Left ventricle myocardium superior (tissue), 1 donor: ENCODE data around the gene ZNF724. TPM values are rescaled to one million over a fixed set of nuclear protein-coding genes. Genes with fewer than 3 reads are reported as not detected.
A peak's percentile ranks its signal among the peaks of the same experiment; 100 is the strongest.
"Not testable (repeated sequence)": the region's sequence is repeated elsewhere in the genome, so short reads cannot be mapped to it uniquely, and the experiment has no call there.

ENCODE experiments used
- ATAC-seq: fragments of 200-7000 bp; cut with Tn5 transposase; one replicate; pipeline ENCODE4 v1.9.1; 2020; ENCODE audit warnings: mild to moderate bottlenecking, moderate library complexity
- DNase-seq: peaks from one replicate; pipeline ENCODE4 v3.0.0-alpha.2; 2020
- intact Hi-C: fragments of 100-400 bp; cut with micrococcal nuclease; formaldehyde crosslinking; loops from one replicate; pipeline ENCODE4 v1.11.0; 2022
- long read RNA-seq: library from polyadenylated mRNA; unstranded; transcript quantifications from one replicate; pipeline ENCODE4 v2.0.0, GENCODE V29; 2021
- total RNA-seq: library from RNA; stranded (reverse); fragmentation: NEBNext Ultra II Directional; extraction: Animal tissue kit (Norgen Biotek cat#: 25700); gene quantifications from one replicate; pipeline ENCODE4 v1.2.1, GENCODE V29; 2021
- donor health status: DM: no; HTN: yes; CAD: no; lungs with severe emphysema.

Gene ZNF724
- total RNA-seq: 1.1 TPM
- long read RNA-seq: 0 reads

DNA sequence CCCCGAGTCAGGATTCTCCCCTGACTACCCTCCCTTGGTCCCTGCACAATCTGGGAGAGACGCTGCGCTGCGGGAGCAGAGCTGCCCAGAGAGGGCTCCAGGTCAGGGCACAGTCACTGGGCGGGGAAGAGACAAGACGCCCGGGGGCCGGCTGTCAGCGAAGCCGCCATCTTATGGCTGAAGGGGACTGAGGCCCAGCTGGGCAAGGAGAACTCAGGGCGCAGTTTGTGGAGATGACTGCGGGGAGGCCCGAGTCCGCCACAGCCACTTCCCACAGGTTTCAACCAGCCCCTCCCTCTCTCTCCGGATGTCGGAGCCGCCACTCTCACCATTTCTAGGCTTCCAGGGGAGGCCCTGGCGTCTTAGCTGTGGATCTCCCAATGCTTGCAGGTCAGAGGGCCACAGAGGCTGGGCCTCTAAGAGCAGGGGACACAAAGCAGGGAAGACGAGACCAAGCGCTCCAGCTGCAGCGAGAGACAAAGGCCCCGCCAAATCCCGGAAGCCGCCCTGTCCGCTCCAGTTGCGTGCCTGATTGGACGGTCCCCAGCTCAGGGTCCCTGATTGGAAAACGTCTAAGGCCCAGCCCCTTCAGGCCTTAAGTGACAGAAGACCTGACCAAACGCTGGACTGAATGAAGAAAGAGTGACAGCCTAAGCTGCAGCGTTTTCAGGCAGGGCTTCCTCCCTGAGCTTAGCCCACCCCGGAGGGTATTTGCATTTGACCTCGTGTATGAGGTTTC lies at the start of gene ZNF724:
ZNF724 (minus strand) TSS at position 484 of the 739 bp plus-strand sequence; CDS start at position 332, 152 bp downstream.
- DNase-seq: peak; percentile 93
- ATAC-seq: peak; percentile 100
- intact Hi-C loops: no loop called here

DNA sequence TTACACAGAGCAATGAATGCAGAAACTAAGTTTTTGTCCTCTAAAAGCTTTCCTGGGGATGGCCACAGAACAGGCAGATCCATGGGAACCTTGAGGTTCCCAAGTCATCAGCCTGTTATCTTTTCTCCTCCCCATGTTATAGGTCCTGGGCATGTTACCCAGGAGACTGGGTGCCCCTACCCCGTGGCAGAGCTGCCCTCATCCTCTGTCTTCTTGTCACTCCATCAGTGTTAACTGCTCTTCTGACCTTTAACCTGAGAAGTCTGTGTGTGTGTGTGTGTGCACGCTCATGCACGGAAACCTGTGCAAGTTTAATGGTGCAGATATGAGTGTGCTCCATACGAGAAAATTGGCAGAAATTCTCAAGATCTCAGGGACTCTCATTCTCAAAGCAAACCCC lies 43.9 kb upstream of the ZNF724 start:
- ATAC-seq: no peak
- no peak for DNase-seq
- intact Hi-C loops: no loop called here

DNA sequence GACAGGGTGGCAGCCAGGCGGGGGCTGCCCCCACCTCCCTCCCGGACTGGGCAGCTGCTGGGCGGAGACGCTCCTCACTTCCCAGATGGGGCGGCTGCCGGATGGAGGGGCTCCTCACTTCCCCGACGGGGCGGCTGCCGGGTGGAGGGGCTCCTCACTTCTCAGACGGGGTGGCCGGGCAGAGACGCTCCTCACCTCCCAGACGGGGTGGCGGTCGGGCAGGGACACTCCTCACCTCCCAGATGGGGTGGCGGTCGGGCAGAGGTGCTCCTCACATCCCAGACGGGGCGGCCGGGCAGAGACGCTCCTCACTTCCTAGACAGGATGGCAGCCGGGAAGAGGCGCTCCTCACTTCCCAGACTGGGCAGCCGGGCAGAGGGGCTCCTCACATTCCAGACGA lies 39.8 kb upstream of the ZNF724 start:
- intact Hi-C loops, DNase-seq, ATAC-seq: not testable (repeated sequence)

DNA sequence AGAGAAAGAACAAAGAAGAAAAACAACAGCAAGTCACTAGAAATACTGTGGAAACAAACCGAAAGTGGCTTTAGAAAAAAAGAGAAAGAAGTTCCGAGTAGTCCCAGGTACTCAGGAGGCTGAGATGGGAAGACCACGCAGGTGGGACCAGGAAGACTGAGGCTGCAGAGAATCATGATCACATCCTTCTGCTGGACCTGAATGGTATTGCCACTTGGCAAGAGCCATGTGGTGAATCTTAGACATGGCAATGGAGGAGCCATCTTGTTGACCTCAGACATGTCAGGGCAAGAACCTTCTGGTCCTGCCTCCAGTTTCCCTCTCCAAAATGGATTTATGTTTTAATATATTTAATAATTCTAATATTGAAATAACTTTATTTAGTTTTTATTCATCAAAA lies 37.4 kb upstream of the ZNF724 start:
- ATAC-seq (no peak), DNase-seq (no peak)
- intact Hi-C loops: no loop called here

DNA sequence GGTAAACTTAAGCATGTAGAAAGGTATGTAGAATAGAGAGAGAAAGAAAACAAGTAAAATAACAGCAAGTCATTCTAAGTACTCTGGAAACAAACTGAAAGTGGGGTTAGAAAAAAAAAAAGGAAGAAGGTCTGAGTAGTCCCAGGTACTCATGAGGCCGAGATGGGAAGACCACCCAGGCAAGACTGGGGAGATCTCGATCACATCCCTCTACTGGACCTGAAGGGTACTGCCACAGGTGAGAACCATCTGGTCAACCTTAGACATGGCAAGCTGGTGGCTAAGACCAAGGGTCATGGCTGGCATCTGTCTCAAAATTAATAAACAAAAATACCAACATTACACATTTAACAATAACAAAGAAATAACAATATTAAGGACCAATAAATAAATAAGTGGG lies 36.3 kb upstream of the ZNF724 start:
- intact Hi-C loops: no loop called here
- ATAC-seq: no peak
- no peak for DNase-seq

DNA sequence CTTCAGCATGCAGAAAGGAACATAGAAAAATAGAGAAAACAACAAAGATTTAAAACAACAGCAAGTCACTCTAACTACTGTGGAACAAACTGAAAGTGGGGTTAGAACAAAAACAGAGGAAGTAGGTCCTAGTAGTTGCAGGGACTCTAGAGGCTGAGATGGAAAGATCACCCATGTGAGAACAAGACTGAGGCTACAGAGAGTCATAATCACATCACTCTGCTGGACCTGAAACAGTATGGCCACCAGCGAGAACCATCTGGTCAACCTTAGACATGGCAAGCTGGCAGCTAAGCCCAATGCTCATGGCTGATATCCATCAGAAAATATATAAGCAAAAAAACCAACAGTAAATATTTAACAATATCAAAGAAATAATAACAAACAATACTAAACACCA lies 35.8 kb upstream of the ZNF724 start:
- ATAC-seq (no peak), DNase-seq (no peak)
- intact Hi-C loops: no loop called here

DNA sequence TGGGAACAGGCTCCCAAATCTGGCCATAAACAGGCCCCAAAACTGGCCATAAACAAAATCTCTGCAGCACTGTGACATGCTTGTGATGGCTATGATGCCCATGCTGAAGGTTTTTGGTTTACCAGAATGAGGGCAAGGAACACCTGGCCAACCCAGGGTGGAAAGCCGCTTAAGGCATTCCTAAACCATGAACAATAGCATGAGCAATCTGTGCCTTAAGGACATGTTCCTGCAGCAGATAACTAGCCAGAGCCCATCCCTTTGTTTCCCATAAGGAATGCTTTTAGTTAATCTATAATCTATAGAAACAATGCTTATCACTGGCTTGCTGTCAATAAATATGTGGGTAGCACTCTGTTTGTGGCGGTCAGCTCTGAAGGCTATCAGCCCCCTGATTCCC lies 35.1 kb upstream of the ZNF724 start:
- DNase-seq, ATAC-seq, intact Hi-C loops: not testable (repeated sequence)

DNA sequence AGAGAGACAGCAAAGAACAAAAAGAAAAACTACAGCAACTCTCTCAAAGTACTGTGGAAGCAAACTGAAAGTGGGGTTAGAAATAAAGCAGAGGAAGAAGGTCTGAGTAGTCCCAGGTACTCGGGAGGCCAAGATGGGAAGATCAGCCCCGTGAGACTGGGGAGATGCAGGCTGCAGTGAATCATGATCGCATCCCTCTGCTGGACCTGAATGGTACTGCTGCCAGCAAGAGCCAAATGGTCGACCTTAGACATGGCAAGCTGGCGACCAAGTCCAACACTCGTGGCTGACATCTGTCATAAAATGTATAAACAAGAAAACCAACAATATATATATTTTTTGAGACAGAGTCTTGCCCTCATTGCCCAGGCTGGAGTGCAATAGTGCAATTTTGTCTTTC lies 33.7 kb upstream of the ZNF724 start:
- peak; percentile 61 for ATAC-seq
- peak; percentile 43 for DNase-seq
- intact Hi-C loops: no loop called here

DNA sequence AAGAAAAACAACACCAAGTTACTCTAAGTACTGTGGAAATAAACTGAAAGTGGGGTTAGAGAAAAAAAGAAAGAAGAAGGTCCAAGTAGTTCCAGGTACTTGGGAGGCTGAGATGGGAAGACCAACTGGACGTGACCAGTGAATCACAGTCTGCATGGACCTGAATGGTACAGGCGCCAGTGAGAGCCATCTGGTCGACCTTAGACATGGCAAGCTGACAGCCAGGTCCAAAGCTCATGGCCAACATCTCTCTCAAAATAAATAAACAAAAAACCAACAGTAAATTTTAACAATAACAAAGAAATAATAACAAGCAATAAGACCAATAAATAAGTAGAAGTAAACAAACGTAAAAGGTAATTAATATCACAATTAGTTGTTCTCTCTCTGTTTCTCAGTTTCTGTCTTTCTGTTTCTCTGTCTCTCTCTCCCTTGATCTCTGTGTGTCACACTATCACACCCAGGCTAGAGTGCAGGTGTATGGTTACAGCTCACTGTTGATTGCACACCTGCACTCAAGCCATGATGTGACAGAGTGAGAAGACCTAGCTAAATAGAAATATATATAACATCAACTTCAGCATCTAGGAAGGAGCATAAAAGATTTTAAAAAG lies 31.6 kb upstream of the ZNF724 start:
- ATAC-seq: no peak
- intact Hi-C loops: no loop called here
- DNase-seq: no peak

DNA sequence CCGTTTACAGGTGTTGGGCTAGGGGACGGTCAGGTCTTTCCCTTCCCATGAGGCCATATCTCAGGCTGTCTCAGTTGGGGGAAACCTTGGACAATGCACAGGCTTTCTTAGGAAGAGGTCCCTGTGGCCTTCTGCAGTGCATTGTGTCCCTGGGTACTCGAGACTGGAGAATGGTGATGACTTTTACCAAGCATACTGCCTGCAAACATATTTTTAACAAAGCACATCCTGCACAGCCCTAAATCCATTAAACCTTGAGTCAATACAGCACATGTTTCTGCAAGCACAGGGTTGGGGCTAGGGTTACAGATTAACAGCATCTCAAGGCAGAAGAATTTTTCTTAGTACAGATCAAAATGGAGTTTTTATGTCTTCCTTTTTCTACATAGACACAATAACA lies 27.9 kb upstream of the ZNF724 start:
- DNase-seq, ATAC-seq, intact Hi-C loops: not testable (repeated sequence)

DNA sequence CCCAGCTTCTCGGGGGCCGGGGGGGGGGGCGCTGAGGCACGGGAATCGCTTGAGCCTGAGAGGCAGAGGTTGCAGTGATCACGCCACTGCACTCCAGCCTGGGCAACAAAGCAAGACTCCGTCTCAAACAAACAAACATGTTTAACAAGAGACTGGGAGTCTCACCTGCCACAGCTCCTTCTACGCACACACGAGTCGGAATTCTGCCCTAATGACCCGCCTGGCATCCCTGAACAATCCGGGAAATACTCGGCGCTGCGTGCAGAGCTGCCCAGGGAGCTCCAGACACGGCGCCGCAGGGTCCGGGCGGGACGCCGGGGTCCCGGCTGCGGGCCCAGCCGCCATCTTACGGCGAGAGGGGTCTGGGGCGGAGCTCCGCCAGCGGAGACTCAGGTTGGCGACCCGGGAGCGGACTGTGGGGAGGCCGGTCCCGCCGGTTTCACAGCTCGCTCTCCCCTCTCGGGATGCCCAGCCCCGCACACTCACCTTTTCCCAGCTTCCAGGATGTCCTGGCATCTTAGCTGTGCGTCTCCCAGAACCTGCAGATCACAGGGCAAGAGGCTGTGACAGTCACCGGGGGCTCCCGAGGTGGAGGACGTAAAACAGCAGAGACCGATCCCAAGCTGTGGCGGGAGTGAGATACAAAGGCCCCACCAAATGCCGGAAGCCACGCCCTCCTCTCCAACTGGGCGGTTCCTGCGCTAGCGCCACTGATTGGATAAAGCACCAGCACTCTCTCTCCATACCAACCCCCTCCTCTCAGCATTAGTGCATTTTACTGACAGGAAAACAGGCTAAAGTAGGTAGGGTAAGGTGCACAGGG lies 23.6 kb upstream of the ZNF724 start:
- ATAC-seq: peak; percentile 100
- intact Hi-C loops: no loop called here
- peak; percentile 93 for DNase-seq

DNA sequence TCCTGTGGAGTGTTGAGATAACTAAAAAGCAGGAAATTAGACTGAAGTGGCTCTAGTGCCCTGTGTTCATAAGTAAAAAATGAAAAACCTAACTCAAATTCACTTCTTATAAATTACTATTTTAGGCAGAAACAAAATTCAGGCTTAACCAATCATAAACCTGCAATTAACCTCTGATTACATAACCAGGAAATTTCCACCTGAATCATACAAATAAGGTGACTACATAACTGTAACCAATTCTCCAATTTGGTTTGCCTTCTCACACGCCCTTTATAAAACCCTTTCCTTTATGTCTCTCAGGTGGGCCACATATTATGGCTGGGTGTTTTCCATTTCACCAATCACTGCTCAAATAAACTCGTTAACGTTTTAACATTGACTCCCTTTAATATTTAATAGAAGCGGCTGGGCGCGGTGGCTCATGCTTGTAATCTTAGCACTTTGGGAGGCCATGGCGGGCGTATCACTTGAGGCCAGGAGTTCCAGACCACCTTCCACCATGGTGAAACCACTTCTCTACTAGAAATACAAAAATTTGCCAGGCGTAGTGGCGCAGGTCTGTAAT lies 22.9 kb upstream of the ZNF724 start:
- DNase-seq: no peak
- no peak for ATAC-seq
- intact Hi-C loops: no loop called here

DNA sequence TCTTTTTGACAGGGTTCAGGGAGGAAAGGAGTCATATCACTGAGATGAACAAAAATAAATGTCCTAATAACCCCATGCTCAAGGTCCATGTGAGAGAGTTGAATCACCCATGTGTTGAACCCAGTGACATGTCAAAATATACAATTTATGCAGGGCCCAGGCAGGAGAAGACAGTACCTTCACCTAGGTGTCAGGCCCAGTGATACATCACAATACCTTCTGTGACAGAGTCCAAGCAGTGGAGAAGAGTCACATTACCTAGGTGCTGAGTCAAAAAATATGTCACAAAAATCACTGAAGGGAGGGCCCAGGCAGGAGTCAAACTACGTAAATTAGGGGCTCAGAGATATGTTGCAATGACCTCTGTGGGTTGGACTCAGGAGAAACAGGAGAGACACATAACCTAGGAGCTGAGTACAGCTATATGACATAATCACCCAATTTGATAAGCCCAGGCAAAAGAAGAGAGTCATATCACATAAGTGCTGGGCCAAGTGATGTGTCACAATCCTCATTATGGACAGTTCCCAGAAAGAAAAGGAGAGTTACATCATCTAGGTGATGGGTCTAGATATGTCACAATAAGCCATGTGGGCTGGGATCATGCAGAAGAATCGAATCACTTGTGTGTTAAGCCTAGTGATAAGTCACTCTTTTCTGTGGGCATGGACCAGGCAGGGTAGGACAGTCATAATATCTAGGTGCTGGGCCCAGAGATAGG lies 13.8 kb upstream of the ZNF724 start:
- DNase-seq: no peak
- intact Hi-C loops: no loop called here
- ATAC-seq: no peak

DNA sequence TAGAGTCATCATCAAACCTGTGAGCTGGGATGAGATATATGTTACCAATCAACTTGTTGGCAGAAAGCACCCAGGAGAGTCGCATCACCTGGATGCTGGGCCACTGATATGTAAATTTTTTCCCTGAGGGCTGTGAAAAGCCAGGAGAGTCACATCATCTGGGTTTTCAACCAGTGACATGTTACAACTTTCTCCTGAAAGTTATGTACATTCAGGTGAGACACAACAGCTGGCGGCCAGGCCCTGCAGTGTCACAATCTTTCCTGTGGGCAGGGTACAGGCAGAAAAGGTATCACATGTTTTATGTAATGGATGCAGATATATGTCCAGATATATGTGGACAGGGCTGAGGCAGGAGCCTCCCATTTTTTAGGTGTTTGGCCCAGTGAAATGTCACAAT lies 13.2 kb upstream of the ZNF724 start:
- intact Hi-C loops: no loop called here
- DNase-seq (no peak), ATAC-seq (no peak)

DNA sequence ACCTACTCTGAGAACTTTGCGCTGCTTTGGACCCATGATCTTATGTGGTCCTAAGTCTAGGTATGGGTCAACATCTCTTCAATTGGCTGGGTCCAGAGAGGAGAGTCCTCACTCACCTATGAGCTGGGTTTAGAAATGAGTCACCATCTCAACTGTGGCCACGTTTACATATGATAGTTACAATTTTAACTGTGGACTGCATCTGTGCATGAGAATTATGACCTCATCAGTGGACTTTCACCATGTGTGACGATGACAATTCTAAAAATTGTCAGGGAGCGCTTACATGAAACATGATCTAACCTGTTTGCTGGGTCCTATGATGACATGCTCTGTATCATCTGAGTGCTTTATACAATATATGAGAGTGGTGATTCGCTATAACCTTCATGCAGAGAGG lies 12.7 kb upstream of the ZNF724 start:
- intact Hi-C loops: no loop called here
- no peak for ATAC-seq
- no peak for DNase-seq

DNA sequence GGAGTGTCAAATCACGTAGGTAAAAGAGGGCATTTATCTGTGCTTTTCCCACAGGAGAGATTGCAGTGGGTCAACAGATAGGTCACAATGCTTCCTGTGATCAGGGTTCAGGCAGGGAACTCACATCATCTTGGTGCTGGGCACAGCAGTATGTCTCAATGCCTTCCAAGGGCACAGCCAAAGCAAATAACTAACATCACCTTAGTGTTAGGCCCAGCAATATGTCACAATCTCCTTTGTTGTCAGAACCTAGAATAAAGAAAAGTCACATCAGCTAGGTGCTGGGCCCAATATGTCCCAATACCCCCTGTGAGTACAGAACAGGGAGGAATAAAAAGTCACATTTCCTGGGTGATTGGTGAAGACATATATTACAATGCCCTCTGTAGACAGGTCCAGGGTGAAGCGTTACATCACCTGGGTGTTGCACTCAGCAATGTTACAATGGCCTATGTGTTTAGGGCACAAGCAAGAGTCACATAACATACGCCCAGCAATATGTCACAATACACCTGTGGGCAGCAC lies 11.4 kb upstream of the ZNF724 start:
- DNase-seq: no peak
- intact Hi-C loops: no loop called here
- no peak for ATAC-seq

DNA sequence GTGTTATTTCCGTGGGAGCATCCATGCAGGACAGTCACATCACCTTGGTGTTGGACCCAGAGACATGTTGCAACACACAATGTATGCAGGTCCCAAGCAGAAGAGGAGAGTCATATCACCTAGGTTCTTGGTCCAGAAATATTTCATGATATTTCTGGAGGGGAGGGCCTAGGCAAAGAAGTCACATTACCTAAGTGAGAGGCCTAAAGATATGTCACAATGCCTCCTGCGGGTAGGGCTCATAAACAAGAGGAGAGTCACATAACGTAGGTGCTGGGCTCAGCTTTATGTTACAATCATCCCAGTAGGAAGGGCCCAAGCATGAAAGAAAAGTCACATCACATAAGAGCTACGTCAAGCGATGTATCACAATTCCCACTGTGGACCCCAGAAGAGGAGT lies 10.8 kb upstream of the ZNF724 start:
- intact Hi-C loops: no loop called here
- ATAC-seq: no peak
- DNase-seq: no peak

DNA sequence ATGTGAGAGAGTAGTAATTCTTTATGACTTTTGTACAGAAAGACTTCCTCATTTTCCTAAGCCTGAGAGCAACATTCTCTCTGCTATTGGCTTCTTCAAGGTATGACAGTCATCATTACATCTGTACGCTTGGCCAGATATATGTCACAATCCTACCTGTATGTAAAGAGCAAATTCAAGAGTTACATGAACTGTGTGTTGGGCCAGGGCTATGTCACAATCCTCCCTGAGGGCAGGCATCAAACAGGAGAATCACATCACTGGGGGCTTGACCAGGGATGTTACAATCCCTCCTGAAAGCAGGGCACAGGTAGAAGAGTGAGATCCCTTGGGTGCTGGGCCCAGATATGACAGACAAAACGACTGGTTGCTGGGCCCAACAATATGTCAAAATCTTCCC lies 9.8 kb upstream of the ZNF724 start:
- no peak for ATAC-seq
- no peak for DNase-seq
- intact Hi-C loops: no loop called here

DNA sequence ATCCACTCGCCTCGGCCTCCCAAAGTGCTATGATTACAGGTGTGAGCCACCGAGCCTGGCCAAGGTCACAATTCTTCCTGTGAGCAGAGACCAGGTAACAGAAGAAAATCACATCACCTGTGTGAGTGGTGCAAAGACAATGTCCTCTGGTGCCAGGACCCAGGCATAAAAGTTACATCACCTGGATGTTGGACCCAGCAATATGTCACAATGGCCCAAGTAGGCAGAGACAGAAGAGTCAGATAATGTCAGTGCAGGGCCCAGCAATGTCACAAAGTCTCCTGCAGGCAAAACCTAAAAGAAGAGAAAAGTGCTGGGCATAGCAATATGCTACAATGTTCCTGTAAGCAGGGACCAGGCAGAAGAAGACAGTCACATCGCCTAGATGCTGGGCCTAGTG lies 5.5 kb upstream of the ZNF724 start:
- DNase-seq (no peak), ATAC-seq (no peak)
- intact Hi-C loops: no loop called here
